Measurements from ENCODE around the gene NEXN. TPM values are rescaled to one million over a fixed set of nuclear protein-coding genes. Genes with fewer than 3 reads are reported as not detected.

Gene NEXN
- polyA plus RNA-seq, 1 of the 3 experiments (the other 2 are of a cell fraction), result 3.6 TPM

DNA sequence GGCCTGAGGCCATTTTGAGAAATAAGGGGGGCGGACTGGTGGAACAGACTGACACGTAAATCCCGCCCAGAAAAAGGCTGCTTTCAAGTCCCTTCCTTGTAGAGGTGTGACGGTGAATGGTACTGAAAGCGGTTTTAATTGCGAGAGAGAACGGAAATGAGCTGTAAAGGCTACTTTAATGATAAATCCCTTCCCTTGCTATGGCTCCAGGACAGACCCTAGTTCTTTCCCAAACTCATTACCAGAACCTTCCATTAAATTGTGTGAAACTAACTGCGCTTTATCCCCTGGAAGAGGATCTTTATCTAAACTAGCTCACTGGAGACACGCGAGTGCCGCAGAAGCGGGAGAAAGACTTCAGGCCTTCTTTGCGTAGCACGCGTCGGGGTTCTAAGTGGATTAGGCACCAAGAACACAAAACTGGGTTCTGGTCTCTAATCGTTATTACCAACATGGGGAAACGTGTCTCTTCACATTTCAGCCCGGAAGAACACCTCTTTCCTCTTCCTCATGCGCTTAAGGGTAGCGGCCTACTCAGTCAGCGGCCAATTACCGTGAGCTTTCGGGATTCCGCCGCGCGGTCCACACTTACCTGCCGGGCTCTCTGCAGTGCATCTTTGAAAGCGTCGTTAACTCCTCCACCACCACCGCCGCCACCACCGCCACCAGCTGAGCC is 90.0 kb downstream of the NEXN start:
- POLR2A ChIA-PET, result interaction anchor here (0.7 to 1.9 kb wide), 8 partner anchors 10 to 949 kb away, joined by 3 to 26 read pairs (median 4); partner anchors contain the start of genes DNAJB4 and MIGA1
- H3K36me3 ChIP-seq (replicated peaks in 1 of 2; ENCODE audit: control insufficient read depth in 1 of 2, insufficient read depth in 2 of 2, low read length in 1 of 2), result peaks cover 11 to 43% of the 10 kb centered on the region in 2 experiments
- WGBS (ENCODE audit: low lambda C conversion rate), result under 1% methylated on average over 34 of the region's 34 CpGs
- no peak for TF ChIP-seq RCOR1 (IDR thresholded peaks at IDR 0.05; ENCODE audit: low read length)
- peak; percentile 68; the same call in 1 of the 2 replicates for TF ChIP-seq POLR2AphosphoS5 (IDR thresholded peaks at IDR 0.05; ENCODE audit: low read depth, low read length)
- no peak; the same call in 1 of the 2 replicates for TF ChIP-seq TAF1 (IDR thresholded peaks at IDR 0.05; ENCODE audit: borderline replicate concordance, low read depth, low read length)
- TF ChIP-seq JUND (IDR thresholded peaks at IDR 0.05), result no peak
- TF ChIP-seq MEF2A (IDR thresholded peaks at IDR 0.05; ENCODE audit: borderline replicate concordance, low read depth), result no peak
- TF ChIP-seq, protein P1, sequence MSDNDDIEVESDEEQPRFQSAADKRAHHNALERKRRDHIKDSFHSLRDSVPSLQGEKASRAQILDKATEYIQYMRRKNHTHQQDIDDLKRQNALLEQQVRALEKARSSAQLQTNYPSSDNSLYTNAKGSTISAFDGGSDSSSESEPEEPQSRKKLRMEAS (IDR thresholded peaks at IDR 0.05; ENCODE audit: low read depth), result no peak; the same call in 1 of the 2 replicates
- TF ChIP-seq, protein P2, sequence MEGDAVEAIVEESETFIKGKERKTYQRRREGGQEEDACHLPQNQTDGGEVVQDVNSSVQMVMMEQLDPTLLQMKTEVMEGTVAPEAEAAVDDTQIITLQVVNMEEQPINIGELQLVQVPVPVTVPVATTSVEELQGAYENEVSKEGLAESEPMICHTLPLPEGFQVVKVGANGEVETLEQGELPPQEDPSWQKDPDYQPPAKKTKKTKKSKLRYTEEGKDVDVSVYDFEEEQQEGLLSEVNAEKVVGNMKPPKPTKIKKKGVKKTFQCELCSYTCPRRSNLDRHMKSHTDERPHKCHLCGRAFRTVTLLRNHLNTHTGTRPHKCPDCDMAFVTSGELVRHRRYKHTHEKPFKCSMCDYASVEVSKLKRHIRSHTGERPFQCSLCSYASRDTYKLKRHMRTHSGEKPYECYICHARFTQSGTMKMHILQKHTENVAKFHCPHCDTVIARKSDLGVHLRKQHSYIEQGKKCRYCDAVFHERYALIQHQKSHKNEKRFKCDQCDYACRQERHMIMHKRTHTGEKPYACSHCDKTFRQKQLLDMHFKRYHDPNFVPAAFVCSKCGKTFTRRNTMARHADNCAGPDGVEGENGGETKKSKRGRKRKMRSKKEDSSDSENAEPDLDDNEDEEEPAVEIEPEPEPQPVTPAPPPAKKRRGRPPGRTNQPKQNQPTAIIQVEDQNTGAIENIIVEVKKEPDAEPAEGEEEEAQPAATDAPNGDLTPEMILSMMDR (IDR thresholded peaks at IDR 0.05), result no peak
- TF ChIP-seq, protein P3, sequence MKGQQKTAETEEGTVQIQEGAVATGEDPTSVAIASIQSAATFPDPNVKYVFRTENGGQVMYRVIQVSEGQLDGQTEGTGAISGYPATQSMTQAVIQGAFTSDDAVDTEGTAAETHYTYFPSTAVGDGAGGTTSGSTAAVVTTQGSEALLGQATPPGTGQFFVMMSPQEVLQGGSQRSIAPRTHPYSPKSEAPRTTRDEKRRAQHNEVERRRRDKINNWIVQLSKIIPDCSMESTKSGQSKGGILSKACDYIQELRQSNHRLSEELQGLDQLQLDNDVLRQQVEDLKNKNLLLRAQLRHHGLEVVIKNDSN (IDR thresholded peaks at IDR 0.05; ENCODE audit: borderline replicate concordance, low read depth), result no peak
- TF ChIP-seq, protein P4, sequence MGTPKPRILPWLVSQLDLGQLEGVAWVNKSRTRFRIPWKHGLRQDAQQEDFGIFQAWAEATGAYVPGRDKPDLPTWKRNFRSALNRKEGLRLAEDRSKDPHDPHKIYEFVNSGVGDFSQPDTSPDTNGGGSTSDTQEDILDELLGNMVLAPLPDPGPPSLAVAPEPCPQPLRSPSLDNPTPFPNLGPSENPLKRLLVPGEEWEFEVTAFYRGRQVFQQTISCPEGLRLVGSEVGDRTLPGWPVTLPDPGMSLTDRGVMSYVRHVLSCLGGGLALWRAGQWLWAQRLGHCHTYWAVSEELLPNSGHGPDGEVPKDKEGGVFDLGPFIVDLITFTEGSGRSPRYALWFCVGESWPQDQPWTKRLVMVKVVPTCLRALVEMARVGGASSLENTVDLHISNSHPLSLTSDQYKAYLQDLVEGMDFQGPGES (IDR thresholded peaks at IDR 0.05; ENCODE audit: low read depth, low read length), result no peak
- TF ChIP-seq GATA2 (CRISPR knock-in tag; IDR thresholded peaks at IDR 0.05), result no peak
- TF ChIP-seq FOXJ3 (CRISPR knock-in tag; IDR thresholded peaks at IDR 0.05), result no peak
- TF ChIP-seq TCF12 (IDR thresholded peaks at IDR 0.05), result no peak
- TF ChIP-seq, protein P5, sequence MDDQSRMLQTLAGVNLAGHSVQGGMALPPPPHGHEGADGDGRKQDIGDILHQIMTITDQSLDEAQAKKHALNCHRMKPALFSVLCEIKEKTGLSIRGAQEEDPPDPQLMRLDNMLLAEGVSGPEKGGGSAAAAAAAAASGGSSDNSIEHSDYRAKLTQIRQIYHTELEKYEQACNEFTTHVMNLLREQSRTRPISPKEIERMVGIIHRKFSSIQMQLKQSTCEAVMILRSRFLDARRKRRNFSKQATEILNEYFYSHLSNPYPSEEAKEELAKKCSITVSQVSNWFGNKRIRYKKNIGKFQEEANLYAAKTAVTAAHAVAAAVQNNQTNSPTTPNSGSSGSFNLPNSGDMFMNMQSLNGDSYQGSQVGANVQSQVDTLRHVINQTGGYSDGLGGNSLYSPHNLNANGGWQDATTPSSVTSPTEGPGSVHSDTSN (IDR thresholded peaks at IDR 0.05), result peak; percentile 40; the same call in 1 of the 2 replicates
- TF ChIP-seq, protein P6, sequence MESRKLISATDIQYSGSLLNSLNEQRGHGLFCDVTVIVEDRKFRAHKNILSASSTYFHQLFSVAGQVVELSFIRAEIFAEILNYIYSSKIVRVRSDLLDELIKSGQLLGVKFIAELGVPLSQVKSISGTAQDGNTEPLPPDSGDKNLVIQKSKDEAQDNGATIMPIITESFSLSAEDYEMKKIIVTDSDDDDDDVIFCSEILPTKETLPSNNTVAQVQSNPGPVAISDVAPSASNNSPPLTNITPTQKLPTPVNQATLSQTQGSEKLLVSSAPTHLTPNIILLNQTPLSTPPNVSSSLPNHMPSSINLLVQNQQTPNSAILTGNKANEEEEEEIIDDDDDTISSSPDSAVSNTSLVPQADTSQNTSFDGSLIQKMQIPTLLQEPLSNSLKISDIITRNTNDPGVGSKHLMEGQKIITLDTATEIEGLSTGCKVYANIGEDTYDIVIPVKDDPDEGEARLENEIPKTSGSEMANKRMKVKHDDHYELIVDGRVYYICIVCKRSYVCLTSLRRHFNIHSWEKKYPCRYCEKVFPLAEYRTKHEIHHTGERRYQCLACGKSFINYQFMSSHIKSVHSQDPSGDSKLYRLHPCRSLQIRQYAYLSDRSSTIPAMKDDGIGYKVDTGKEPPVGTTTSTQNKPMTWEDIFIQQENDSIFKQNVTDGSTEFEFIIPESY (IDR thresholded peaks at IDR 0.05; ENCODE audit: borderline replicate concordance, low read depth), result no peak
- no peak for TF ChIP-seq NRF1 (IDR thresholded peaks at IDR 0.05; ENCODE audit: low read depth, low read length)
- no peak for TF ChIP-seq RAD21 (IDR thresholded peaks at IDR 0.05; ENCODE audit: low read length)
- no peak for TF ChIP-seq NFIC (IDR thresholded peaks at IDR 0.05; ENCODE audit: borderline replicate concordance)
- no peak for TF ChIP-seq FOSL2 (IDR thresholded peaks at IDR 0.05; ENCODE audit: borderline replicate concordance, low read depth)
- peak; percentile 81 for TF ChIP-seq SIN3A (IDR thresholded peaks at IDR 0.05; ENCODE audit: borderline replicate concordance, low read depth, low read length)
- TF ChIP-seq MXI1 (IDR thresholded peaks at IDR 0.05; ENCODE audit: low read depth, low read length), result no peak; the same call in 1 of the 2 replicates
- no peak for TF ChIP-seq ELF1 (IDR thresholded peaks at IDR 0.05)
- TF ChIP-seq, protein P7, sequence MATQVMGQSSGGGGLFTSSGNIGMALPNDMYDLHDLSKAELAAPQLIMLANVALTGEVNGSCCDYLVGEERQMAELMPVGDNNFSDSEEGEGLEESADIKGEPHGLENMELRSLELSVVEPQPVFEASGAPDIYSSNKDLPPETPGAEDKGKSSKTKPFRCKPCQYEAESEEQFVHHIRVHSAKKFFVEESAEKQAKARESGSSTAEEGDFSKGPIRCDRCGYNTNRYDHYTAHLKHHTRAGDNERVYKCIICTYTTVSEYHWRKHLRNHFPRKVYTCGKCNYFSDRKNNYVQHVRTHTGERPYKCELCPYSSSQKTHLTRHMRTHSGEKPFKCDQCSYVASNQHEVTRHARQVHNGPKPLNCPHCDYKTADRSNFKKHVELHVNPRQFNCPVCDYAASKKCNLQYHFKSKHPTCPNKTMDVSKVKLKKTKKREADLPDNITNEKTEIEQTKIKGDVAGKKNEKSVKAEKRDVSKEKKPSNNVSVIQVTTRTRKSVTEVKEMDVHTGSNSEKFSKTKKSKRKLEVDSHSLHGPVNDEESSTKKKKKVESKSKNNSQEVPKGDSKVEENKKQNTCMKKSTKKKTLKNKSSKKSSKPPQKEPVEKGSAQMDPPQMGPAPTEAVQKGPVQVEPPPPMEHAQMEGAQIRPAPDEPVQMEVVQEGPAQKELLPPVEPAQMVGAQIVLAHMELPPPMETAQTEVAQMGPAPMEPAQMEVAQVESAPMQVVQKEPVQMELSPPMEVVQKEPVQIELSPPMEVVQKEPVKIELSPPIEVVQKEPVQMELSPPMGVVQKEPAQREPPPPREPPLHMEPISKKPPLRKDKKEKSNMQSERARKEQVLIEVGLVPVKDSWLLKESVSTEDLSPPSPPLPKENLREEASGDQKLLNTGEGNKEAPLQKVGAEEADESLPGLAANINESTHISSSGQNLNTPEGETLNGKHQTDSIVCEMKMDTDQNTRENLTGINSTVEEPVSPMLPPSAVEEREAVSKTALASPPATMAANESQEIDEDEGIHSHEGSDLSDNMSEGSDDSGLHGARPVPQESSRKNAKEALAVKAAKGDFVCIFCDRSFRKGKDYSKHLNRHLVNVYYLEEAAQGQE (IDR thresholded peaks at IDR 0.05; ENCODE audit: low read depth, low read length), result no peak

More for the DNA sequence above, 90.0 kb downstream of the NEXN start:
- Histone ChIP-seq H4K20me1 (ENCODE audit: insufficient read depth) (peaks cover 47% of the 10 kb centered on the region), H3K4me1 (ENCODE audit: control insufficient read depth in 1 of 2, insufficient read depth in 2 of 2, low read depth in 1 of 2, low read length in 1 of 2) (peaks cover 9 to 14% of the 10 kb centered on the region in 2 experiments), H3K4me3 (ENCODE audit: low read depth in 2 of 2, low read length in 1 of 2) (peak overlapping the region; percentile 88 to 91), H3K9me3 (no peaks in the 10 kb centered on the region), H3K27me3 (ENCODE audit: insufficient read depth) (no peaks in the 10 kb centered on the region), H3K79me2 (ENCODE audit: insufficient read depth) (peaks cover 94% of the 10 kb centered on the region), H3K4me2 (peak overlapping the region; percentile 87), H3K27ac (ENCODE audit: low read depth in 2 of 2, low read length in 1 of 2) (peak overlapping the region; percentile 96 to 99), H3K9ac (peak overlapping the region; percentile 100), H3F3A (replicated peaks; ENCODE audit: insufficient read depth) (peaks cover 22% of the 10 kb centered on the region), H2AFZ (ENCODE audit: low read depth) (peak overlapping the region; percentile 14; the same call in 1 of the 2 replicates), H3K9me2 (no peaks in the 10 kb centered on the region)
- DNase-seq, result peak; percentile 74
- CTCF ChIA-PET, result interaction anchor here (1.0 kb wide), 2 partner anchors 58 to 136 kb away, joined by 3 to 4 read pairs; no protein-coding TSS in a partner anchor
